GM18507 (cell line): ENCODE results near the gene ANKRD63.

Experiments
- DNase-seq: peaks from one replicate; pipeline ENCODE4 v3.0.0; 2011; ENCODE audit warnings: low read depth; ENCODE audit not compliant: insufficient read length; ENCODE audit errors: extremely low spot score
- FAIRE-seq: peaks from 2 replicates; lab custom pipeline; 2011; peaks lifted over from hg19 to GRCh38; lab: Jason Lieb, UNC

Gene ANKRD63

GRCh38 chr15:40281801-40282146, 1.1 kb downstream of the ANKRD63 start:
- no peak for FAIRE-seq
- no peak for DNase-seq

GRCh38 chr15:40281057-40281800, 1.6 kb downstream of the ANKRD63 start:
- DNase-seq: no peak
- FAIRE-seq: no peak

GRCh38 chr15:40280260-40281056, 2.4 kb downstream of the ANKRD63 start:
- FAIRE-seq (no peak), DNase-seq (no peak)

GRCh38 chr15:40279437-40280141, 3.3 kb downstream of the ANKRD63 start:
- FAIRE-seq (peak; percentile 81), DNase-seq (peak; percentile 57)

GRCh38 chr15:40278026-40278425, 4.8 kb downstream of the ANKRD63 start:
- FAIRE-seq (no peak), DNase-seq (no peak)

GRCh38 chr15:40277471-40277870, 5.4 kb downstream of the ANKRD63 start:
- no peak for FAIRE-seq
- DNase-seq: no peak

- DNase-seq (no peak), FAIRE-seq (no peak)
These were observed 5.9 kb downstream of the ANKRD63 start for GRCh38 chr15:40276927-40277326.

GRCh38 chr15:40275954-40276353, 6.9 kb downstream of the ANKRD63 start:
- no peak for DNase-seq

GRCh38 chr15:40275523-40275922, 7.3 kb downstream of the ANKRD63 start:
- DNase-seq (no peak), FAIRE-seq (no peak)

More at GRCh38 chr15:40275954-40276353, 6.9 kb downstream of the ANKRD63 start:
- no peak for FAIRE-seq

- DNase-seq: peak; percentile 76
- FAIRE-seq: peak; percentile 88
These were observed 8.3 kb downstream of the ANKRD63 start for GRCh38 chr15:40274350-40275274.

- FAIRE-seq (no peak), DNase-seq (no peak)
These were observed 9.4 kb downstream of the ANKRD63 start for GRCh38 chr15:40273428-40273827.

GRCh38 chr15:40272485-40273056, 10.3 kb downstream of the ANKRD63 start:
- no peak for DNase-seq
- no peak for FAIRE-seq

- no peak for FAIRE-seq
- no peak for DNase-seq
These were observed 11.0 kb downstream of the ANKRD63 start for GRCh38 chr15:40271685-40272484.

- DNase-seq: no peak
- FAIRE-seq: no peak
These were observed 12.4 kb downstream of the ANKRD63 start for GRCh38 chr15:40270246-40270995.

- DNase-seq (no peak), FAIRE-seq (no peak)
These were observed 13.3 kb downstream of the ANKRD63 start for GRCh38 chr15:40269604-40270003.

- no peak for FAIRE-seq
These were observed 15.2 kb downstream of the ANKRD63 start for GRCh38 chr15:40267670-40268069.

GRCh38 chr15:40266828-40267304, 16.0 kb downstream of the ANKRD63 start:
- DNase-seq: no peak
- no peak for FAIRE-seq

More at GRCh38 chr15:40267670-40268069, 15.2 kb downstream of the ANKRD63 start:
- no peak for DNase-seq
